Cardiac atrium fibroblast (primary cell): ENCODE results near the gene TBC1D10A. TPM values are rescaled to one million over a fixed set of nuclear protein-coding genes. Genes with fewer than 3 reads are reported as not detected.

Experiments used
- total RNA-seq: library from RNA; depleted of rRNA; stranded (reverse); fragments of >200 nt; gene quantifications from 2 replicates; pipeline ENCODE4 v1.2.3, GENCODE V29; 2015

Gene TBC1D10A
- total RNA-seq: 15.1 and 23.5 TPM in 2 replicates

GRCh38 chr22:30326706-30327362 lies at the start of gene TBC1D10A:
TSS of gene TBC1D10A (minus strand) at chr22:30326941. CDS start at chr22:30326881, 60 bp downstream.

GRCh38 chr22:30356449-30357235 lies 29.9 kb upstream of the TBC1D10A start, which contains the start of the genes CCDC157 and SF3A1:
TSS of gene CCDC157 (plus strand) at chr22:30357007. CDS start at chr22:30366001, 8,994 bp downstream.
TSS of gene SF3A1 (minus strand) at chr22:30356894. CDS start at chr22:30356792, 102 bp downstream.

GRCh38 chr22:30289141-30289979 lies 37.4 kb downstream of the TBC1D10A start, which contains the start of gene CASTOR1:
TSS of gene CASTOR1 (minus strand) at chr22:30289505. CDS start at chr22:30289497, 8 bp downstream.

GRCh38 chr22:30266445-30267381 lies 60.0 kb downstream of the TBC1D10A start, which contains the start of gene OSM:
TSS of gene OSM (minus strand) at chr22:30266851. CDS start at chr22:30266799, 52 bp downstream.

GRCh38 chr22:30245985-30246813 lies 80.5 kb downstream of the TBC1D10A start, which contains the start of gene LIF:
TSS of gene LIF (minus strand) at chr22:30246759. CDS start at chr22:30246695, 64 bp downstream.

Other genes starting within 250 kb of the TBC1D10A start
- gene HORMAD2, start 246.5 kb downstream of the TBC1D10A start, total RNA-seq: not detected in 2 replicates
- gene LIF, start 80.2 kb downstream of the TBC1D10A start, total RNA-seq: 2.0 and 9.7 TPM in 2 replicates
- gene OSM, start 60.1 kb downstream of the TBC1D10A start, total RNA-seq: not detected in 2 replicates
- gene CASTOR1, start 37.4 kb downstream of the TBC1D10A start, total RNA-seq: 19.1 and 20.8 TPM in 2 replicates
- 16.1 and 25.1 TPM in 2 replicates for gene SF3A1, start 30.0 kb upstream of the TBC1D10A start, total RNA-seq
- gene CCDC157, start 30.1 kb upstream of the TBC1D10A start, total RNA-seq: 2.0 and 2.9 TPM in 2 replicates
- 14.8 and 31.3 TPM in 2 replicates for gene RNF215, start 60.5 kb upstream of the TBC1D10A start, total RNA-seq
- gene SEC14L2, start 70.1 kb upstream of the TBC1D10A start, total RNA-seq: 24.6 and 38.6 TPM in 2 replicates
- gene MTFP1, start 98.8 kb upstream of the TBC1D10A start, total RNA-seq: 15.0 and 20.3 TPM in 2 replicates
- not detected in 2 replicates for gene SEC14L3, start 145.1 kb upstream of the TBC1D10A start, total RNA-seq
- 0.49 TPM in 1 of 2 replicates, not detected in the other for gene SEC14L4, start 178.8 kb upstream of the TBC1D10A start, total RNA-seq
- not detected in 2 replicates for gene SEC14L6, start 219.8 kb upstream of the TBC1D10A start, total RNA-seq
- not detected in 2 replicates for gene GAL3ST1, start 247.7 kb upstream of the TBC1D10A start, total RNA-seq